ENCODE results near the gene CDYL.

The CDYL gene

DNA sequence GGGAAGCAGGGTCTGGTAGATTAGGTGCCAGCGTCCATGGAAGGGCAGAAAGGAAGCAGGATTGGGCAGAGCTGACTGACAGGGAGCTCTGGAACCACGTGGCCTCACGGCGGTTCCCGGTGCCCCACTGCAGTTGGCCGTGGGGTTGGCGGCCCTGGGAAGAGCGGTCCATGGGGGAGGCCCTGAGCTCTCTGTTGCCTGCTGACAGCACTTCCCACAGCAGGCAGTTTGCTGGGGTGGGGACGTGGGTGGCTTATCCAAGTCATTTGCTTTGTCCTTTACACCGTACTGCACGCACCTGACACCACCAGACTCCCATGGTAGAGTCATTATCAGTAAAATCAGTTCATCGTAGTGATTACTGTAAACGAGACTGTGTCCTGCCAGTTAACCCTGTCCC lies 171.5 kb downstream of the CDYL start:
- no peak overlapping the region for H3K27ac ChIP-seq
- TF ChIP-seq, protein P1, sequence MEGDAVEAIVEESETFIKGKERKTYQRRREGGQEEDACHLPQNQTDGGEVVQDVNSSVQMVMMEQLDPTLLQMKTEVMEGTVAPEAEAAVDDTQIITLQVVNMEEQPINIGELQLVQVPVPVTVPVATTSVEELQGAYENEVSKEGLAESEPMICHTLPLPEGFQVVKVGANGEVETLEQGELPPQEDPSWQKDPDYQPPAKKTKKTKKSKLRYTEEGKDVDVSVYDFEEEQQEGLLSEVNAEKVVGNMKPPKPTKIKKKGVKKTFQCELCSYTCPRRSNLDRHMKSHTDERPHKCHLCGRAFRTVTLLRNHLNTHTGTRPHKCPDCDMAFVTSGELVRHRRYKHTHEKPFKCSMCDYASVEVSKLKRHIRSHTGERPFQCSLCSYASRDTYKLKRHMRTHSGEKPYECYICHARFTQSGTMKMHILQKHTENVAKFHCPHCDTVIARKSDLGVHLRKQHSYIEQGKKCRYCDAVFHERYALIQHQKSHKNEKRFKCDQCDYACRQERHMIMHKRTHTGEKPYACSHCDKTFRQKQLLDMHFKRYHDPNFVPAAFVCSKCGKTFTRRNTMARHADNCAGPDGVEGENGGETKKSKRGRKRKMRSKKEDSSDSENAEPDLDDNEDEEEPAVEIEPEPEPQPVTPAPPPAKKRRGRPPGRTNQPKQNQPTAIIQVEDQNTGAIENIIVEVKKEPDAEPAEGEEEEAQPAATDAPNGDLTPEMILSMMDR (conservative IDR thresholded peaks at IDR 0.05), result no peak

DNA sequence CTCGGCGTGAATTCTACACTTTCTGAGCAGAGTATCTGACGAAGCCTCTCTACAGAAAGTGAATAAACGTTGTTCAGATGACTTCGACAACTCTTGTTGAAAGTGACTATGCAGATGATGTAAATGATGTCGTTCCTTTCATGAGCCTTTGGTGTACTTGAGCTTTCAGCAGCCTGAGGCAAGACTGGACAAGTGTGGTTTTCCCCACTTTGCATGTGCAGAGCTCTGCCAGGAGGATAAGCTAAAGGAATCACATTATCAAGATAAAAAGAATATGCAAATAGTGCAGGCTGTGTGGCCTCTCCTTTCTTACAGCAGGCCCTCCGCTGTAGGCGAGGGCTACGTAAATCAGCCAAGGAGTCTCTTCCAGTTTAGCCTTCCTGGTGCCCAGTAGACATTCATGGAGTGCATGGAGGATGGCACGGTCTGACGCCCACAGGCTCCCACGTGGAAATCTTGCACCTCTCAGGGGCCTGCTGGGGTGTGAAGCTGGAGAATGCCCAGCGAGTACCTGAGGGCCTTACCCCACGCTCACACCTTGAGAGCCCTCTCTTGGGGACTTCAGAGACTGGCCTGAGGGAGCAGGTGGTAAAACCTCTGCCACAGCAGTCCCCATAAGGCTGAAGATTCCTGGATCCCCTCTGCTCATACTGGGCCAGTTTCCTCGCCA lies 172.7 kb downstream of the CDYL start:
- H3K27ac ChIP-seq, result no peak overlapping the region
- TF ChIP-seq, protein P1 (conservative IDR thresholded peaks at IDR 0.05), result no peak

DNA sequence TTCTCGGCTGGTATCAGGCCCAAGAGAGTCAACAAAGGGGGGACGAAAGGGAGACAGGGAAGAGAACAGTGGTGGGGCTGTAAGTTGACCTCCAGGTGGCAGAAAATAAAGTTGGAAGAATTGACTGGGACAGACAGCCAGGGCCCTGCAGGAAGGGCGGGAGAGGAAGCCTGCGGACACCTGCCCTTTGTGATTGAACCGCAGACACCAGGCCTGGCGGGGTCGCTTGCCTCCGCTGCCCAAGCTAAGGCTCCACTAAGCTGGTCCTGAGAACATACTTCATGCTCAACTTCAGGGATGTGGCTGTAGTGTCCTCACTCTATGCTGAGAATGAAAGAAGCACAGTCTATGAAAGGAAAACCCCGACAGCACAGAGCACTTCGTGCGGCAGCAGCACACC lies 173.9 kb downstream of the CDYL start:
- TF ChIP-seq, protein P1 (conservative IDR thresholded peaks at IDR 0.05), result no peak
- H3K27ac ChIP-seq, result no peak overlapping the region

DNA sequence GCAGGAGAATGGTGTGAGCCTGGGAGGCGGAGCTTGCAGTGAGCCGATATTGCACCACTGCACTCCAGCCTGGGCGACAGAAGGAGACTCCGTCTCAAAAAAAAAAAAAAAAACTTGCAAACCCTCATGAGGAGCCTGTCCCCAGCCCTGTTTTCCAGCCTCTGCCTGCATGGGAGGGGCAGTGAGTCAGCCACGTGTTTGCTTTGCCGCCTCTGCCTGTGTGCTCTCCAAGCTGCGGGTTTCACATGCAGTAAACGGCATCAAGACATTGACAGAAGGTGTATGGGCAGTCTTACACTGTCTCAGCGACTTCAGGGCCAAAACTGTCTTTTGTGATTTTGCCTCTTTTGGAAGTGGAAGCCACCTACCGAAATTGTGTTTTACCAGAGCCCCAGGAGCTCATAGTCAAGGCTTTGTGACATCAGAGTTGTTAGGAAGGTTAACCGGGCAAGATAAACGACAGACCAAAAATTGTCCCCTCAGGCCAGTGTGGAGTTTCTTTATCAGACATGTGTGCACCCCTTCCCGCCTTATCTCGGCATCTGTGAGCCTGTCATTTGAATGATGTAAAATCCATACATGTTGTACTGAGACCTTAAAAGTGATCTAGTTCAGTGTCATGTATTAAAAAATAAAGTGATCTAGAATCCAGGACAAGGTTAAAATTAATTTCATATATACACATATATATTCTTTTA lies 174.8 kb downstream of the CDYL start:
- H3K27ac ChIP-seq, result no peak overlapping the region
- TF ChIP-seq, protein P1 (conservative IDR thresholded peaks at IDR 0.05), result no peak

DNA sequence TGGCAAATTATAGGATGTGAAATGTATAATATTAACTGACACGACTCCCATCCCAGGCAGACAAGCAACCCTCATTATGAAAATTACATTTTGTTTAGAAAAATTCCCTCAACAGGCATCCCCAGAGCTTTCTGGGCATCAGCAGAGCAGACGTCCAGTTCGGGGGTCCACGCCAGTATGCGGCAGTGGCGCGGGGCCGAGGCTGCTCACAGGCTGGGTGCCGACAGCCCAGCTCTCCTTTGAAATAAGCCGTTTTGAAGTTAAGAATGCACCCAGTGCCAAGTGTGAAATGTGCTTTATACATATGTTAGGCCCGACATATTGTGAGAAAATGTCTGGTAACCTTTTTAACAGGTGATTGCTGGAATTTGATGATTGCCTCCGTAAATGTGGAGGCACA lies 177.2 kb downstream of the CDYL start:
- TF ChIP-seq, protein P1 (conservative IDR thresholded peaks at IDR 0.05), result no peak
- no peak overlapping the region for H3K27ac ChIP-seq

DNA sequence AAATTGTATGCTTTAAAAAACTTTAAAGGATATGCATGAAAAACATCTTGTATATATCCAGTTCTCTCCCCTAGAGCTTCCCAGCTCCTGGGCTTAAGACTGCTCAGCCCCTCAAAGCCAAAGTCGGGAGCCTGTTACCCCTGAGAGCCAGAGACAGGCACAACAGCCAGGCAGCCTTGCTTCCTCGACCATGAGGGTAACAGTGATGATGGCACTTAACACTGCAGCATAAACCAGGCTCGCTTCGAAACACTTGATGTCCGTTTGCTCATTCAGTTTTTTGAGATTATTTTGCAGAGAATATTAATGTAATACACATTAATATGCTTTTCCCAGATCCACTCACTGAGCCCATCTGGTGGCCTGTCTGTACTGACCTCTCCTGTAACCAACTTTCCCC lies 180.4 kb downstream of the CDYL start:
- TF ChIP-seq, protein P1 (conservative IDR thresholded peaks at IDR 0.05), result no peak
- no peak overlapping the region for H3K27ac ChIP-seq

DNA sequence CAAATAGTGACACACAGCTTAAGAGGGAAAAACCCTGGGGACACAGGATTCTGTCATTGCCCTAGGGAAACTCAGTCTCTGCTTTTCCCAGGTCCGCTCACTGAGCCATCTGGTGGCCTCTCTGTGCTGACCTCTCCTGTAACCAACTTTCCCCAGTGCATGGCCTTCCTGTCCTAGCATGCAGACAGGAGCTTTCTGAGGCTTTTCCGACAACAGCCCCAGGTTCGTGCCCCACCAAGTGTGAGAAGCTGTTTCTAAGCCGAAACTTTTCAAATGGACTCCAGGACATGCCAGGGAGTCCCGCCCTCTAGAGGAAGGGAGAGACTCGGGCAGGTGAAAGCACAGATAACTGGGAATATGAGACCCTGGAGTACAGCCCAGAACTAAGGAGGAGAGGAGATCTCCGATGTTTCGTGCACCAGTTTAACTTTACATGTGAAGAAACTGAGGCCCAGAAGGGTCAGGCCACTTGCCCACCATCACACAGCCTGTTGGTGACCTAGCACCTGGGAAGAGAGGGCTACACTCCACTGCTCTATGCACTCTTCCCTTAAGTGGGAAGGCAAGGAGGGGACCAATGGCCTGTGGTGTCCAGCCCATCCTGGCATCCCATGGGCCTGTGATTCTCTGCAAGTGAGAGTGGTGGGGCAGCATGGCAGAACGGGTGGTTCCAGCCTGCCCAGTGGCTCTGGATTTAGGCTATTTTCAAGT lies 181.5 kb downstream of the CDYL start:
- H3K27ac ChIP-seq, result no peak overlapping the region
- TF ChIP-seq, protein P1 (conservative IDR thresholded peaks at IDR 0.05), result peak; percentile 37
